Esophagus (tissue), 2 donors: Measurements from ENCODE around the gene SCYGR1. TPM values are rescaled to one million over a fixed set of nuclear protein-coding genes. Genes with fewer than 3 reads are reported as not detected.

ENCODE experiments used
- H3K27ac ChIP-seq, 2 donors: one replicate each; pipeline ENCODE4 v1.5.1; 2013; ENCODE audit warnings: low read depth in 2 of 2, mild to moderate bottlenecking in 2 of 2, inconsistent platforms in 1 of 2, low read length in 1 of 2, moderate library complexity in 1 of 2
- H3K27me3 ChIP-seq, 2 donors: one replicate each; pipeline ENCODE4 v1.6.1; 2013; ENCODE audit warnings: low read length in 2 of 2, control low read depth in 1 of 2, mild to moderate bottlenecking in 1 of 2; ENCODE audit not compliant: insufficient read depth in 2 of 2, control insufficient read depth in 1 of 2
- H3K36me3 ChIP-seq, 2 donors: one replicate each; pipeline ENCODE4 v1.6.1; 2013; ENCODE audit warnings: low read length in 1 of 2; ENCODE audit not compliant: control insufficient read depth in 2 of 2, insufficient read depth in 2 of 2
- H3K4me1 ChIP-seq, 2 donors: one replicate each; pipeline ENCODE4 v1.6.1; 2013; ENCODE audit warnings: low read length in 1 of 2; ENCODE audit not compliant: control insufficient read depth in 2 of 2, insufficient read depth in 2 of 2
- H3K4me3 ChIP-seq, 2 donors: one replicate each; pipeline ENCODE4 v1.5.1; 2013; ENCODE audit warnings: low read length in 2 of 2, mild to moderate bottlenecking in 2 of 2, low read depth in 1 of 2, moderate library complexity in 1 of 2
- H3K9me3 ChIP-seq, 2 donors: one replicate each; pipeline ENCODE4 v1.6.1; 2013; ENCODE audit warnings: mild to moderate bottlenecking in 2 of 2, low read depth in 1 of 2, low read length in 1 of 2, moderate library complexity in 1 of 2; ENCODE audit not compliant: control insufficient read depth in 2 of 2, insufficient read depth in 1 of 2
- WGBS, 2 donors: extraction: QIAGEN DNeasy Blood & Tissue Kit; methylation state at CpG; one replicate each; pipeline ENCODE4 v1.1.7; 2013; 5-methylcytosine and 5-hydroxymethylcytosine counted together
- polyA plus RNA-seq, 2 donors: library from polyadenylated mRNA; stranded (reverse); fragments of 200-250 nt; gene quantifications; one replicate each; pipeline ENCODE4 v1.2.3, GENCODE V29; 2013
- donor health status: healthy with polysubstance abuse.
- donor health status: Bipolar disorder and iron deficiency.

SCYGR1 gene
- polyA plus RNA-seq, 2 donors, result not detected

DNA sequence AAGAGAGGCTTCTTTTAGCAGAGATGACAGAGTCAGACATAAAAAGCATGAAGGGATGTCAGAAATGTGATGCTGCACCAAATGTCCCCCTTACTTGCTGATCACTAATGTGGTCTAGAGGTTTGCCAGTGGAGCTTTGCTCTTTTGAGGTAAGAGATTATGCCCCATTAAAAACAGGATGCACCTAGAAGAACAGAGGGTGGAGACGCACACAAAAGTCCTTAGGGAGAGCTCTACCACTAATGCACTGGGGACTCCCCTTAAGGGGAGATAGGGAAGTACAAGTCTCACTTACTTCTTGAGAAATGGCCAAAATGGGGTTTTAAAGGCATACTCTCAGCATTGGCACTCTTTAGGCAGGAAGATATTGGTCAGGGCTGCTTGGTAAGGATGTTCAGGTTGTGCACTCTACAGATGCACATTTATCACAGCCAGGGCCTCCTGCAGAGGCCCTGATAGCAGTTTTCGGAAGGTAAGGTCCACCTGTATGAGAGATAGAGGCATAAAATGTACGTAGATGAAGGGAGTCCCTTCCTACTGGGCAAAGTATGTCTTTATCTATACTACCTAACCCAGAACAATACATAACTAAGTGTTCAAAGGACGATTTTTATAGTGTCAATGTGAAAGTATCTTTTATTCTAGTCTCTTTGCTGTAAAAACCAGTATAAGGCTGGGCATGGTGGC, 17.0 kb upstream of the SCYGR1 start:
- Histone ChIP-seq H3K27me3 (no peaks in the 10 kb centered on the region), H3K36me3 (no peaks in the 10 kb centered on the region), H3K4me3 (no peak overlapping the region), H3K27ac (no peak overlapping the region), H3K9me3 (no peaks in the 10 kb centered on the region), H3K4me1 (peaks cover 0 to 2% of the 10 kb centered on the region in 2 donors)
- WGBS, 2 donors, result 75 to 84% methylated on average over 4 of the region's 4 CpGs

DNA sequence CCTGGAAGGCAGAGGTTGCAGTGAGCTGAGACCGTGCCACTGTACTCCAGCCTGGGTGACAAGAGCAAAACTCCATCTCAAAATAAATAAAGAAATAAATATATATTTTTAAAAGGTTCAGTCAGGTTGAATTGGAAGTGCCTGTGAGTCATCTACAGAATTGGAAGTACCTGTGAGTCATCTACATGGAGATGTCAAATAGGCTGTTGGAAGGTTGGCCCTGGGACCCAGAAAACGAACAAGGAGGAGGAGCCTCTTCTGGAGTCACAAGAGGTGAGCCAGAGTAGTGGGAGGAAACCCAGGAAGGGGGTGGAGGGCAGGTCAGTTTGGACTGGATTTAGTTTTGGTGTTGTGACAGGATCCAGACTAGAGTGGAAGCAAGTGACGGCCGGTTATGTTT, 15.2 kb upstream of the SCYGR1 start:
- Histone ChIP-seq H3K4me3 (no peak overlapping the region), H3K36me3 (no peaks in the 10 kb centered on the region), H3K9me3 (no peaks in the 10 kb centered on the region), H3K27me3 (no peaks in the 10 kb centered on the region), H3K27ac (no peak overlapping the region), H3K4me1 (peaks cover 0 to 2% of the 10 kb centered on the region in 2 donors)
- 52 to 57% methylated on average over 4 of the region's 4 CpGs for WGBS, 2 donors

GRCh38 chr2:227402321-227402720, 14.6 kb upstream of the SCYGR1 start:
- H3K9me3 ChIP-seq, result no peaks in the 10 kb centered on the region
- H3K36me3 ChIP-seq, result no peaks in the 10 kb centered on the region
- peaks cover 0 to 2% of the 10 kb centered on the region in 2 donors for H3K4me1 ChIP-seq
- H3K27ac ChIP-seq, result peak overlapping the region in 1 of 2 donors; percentile 21
- no peaks in the 10 kb centered on the region for H3K27me3 ChIP-seq
- H3K4me3 ChIP-seq, result no peak overlapping the region

DNA sequence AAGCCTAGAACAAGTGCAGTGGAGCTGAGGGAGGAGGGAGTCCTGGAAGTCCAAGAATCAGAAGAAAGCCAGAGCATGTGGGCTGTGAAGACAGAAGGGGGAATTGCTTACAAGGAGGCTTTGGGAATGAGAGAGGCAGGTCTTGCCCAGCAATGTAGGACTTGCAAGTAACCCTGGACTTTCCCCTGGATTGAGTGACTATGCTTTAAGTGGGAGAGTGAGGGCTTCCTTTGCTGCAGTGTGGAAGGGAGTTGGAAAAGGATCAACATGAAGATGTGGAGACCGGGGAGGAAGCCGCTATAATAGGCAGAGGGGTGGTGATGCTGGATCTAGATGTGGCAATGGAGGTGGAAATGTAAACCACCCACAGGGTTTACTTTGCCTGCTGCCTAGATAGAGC, 13.8 kb upstream of the SCYGR1 start:
- H3K4me3 ChIP-seq, result no peak overlapping the region

DNA sequence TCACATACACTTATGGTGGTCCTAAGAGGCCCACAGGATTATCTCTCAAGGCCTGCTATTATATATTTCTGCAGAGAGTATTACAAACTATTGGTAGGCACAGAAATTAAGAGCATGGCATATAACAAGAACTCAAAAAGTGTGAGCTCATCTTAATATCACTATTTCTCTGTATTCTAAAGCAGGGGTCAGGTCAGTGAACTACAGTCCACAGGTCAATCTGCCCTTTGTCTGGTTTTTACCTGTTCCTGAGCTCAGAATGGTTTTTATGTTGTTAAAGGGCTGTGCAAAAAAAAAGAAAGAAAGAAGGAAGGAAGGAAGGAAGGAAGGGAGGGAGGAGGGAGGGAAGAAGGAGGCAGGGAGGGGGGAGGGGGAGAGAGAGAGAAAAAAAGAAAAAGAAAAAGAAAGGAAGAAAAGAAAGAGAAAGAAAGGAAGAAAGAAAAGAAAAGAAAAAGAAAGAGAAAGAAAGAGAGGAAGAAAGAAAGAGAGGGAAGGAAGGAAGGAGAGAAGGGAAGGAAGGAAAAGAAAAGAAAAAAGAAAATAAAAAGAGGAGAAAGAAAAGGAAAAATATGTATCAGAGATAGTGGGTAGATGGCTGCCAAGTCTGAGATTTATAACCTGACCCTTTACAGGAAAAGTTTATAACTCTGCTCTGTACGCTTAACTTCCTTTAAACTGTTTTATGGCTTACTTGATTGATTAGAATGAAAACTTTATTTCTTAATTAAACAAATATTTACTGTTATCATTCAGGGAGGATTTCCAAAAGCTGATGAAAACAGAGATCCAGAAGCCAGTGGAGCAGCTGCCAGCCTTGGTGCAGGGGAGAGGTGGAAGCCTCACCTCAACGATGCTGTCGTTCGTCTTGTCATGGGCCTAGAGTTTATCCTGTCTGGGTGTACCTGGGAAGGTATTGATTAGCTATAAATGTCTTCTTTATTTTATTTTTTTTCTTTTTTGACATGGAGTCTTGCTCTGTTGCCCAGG, 11.2 kb upstream of the SCYGR1 start:
- WGBS, 2 donors, result 53 to 64% methylated on average over 4 of the region's 4 CpGs
- peaks cover 0 to 2% of the 10 kb centered on the region in 2 donors for H3K4me1 ChIP-seq

More for the DNA sequence above, 13.8 kb upstream of the SCYGR1 start:
- 58 to 60% methylated on average over 2 of the region's 2 CpGs for WGBS, 2 donors
- no peaks in the 10 kb centered on the region for H3K27me3 ChIP-seq
- no peaks in the 10 kb centered on the region for H3K9me3 ChIP-seq
- H3K4me1 ChIP-seq, result peaks cover 0 to 2% of the 10 kb centered on the region in 2 donors
- H3K36me3 ChIP-seq, result no peaks in the 10 kb centered on the region
- H3K27ac ChIP-seq, result peak overlapping the region in 1 of 2 donors; percentile 7

DNA sequence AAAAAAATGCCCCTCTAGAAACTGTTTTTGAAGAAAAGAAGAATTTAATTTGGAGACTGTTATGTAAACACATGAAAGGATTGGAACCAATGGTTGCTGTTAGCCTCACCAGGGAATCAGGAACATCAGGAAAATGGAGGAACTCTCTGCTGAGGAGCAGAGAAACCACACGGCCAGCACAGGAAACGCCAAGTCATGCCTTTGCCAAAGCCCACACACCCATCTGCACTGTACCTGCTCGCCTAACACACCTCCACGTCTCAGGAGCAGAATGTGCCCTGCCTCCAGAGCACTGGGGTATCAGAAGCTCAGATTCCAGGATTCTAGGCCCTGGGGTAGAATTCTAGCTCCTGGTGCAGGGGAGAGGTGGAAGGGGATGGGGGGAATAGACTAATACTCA, 9.8 kb upstream of the SCYGR1 start:
- H3K9me3 ChIP-seq, result no peaks in the 10 kb centered on the region
- H3K4me3 ChIP-seq, result no peak overlapping the region
- peaks cover 0 to 2% of the 10 kb centered on the region in 2 donors for H3K4me1 ChIP-seq
- no peaks in the 10 kb centered on the region for H3K27me3 ChIP-seq
- no peaks in the 10 kb centered on the region for H3K36me3 ChIP-seq
- whole genome bisulfite sequencing, 2 donors, result 47 to 58% methylated on average over 4 of the region's 4 CpGs
- H3K27ac ChIP-seq, result no peak overlapping the region

More for the DNA sequence above, 11.2 kb upstream of the SCYGR1 start:
- no peaks in the 10 kb centered on the region for H3K9me3 ChIP-seq
- no peaks in the 10 kb centered on the region for H3K36me3 ChIP-seq
- H3K4me3 ChIP-seq, result no peak overlapping the region
- no peak overlapping the region for H3K27ac ChIP-seq
- no peaks in the 10 kb centered on the region for H3K27me3 ChIP-seq

GRCh38 chr2:227395556-227395955, 7.8 kb upstream of the SCYGR1 start:
- Histone ChIP-seq H3K36me3 (no peaks in the 10 kb centered on the region), H3K27me3 (no peaks in the 10 kb centered on the region), H3K27ac (no peak overlapping the region), H3K4me3 (no peak overlapping the region), H3K4me1 (no peaks in the 10 kb centered on the region), H3K9me3 (no peaks in the 10 kb centered on the region)
- WGBS, 2 donors, result 57 to 60% methylated on average over 1 of the region's 1 CpG

DNA sequence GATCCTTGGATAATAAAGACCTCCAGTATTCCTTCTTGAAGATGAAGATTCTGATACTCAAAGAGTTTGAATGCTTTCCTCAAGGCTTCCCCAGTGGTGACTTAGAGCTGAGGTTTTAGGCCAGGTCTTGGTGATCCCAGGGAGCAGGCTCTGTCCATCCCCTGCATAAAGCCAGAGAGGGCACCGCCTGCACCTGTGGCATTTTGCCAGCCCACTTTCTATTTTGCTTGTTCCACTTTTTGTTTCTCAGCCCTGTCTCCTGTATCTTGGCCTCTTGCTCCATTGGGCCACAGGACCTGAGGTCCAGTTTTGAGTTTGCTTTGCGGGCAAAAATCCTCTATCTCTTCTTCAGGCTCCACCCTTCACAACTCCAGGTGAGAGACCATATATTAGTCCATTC, 6.7 kb upstream of the SCYGR1 start:
- no peak overlapping the region for H3K27ac ChIP-seq
- H3K9me3 ChIP-seq, result no peaks in the 10 kb centered on the region
- no peak overlapping the region for H3K4me3 ChIP-seq
- H3K27me3 ChIP-seq, result no peaks in the 10 kb centered on the region
- WGBS, 2 donors, result 48 to 57% methylated on average over 2 of the region's 2 CpGs
- H3K4me1 ChIP-seq, result no peaks in the 10 kb centered on the region
- H3K36me3 ChIP-seq, result no peaks in the 10 kb centered on the region

- Histone ChIP-seq H3K9me3 (no peaks in the 10 kb centered on the region), H3K27ac (no peak overlapping the region), H3K4me3 (no peak overlapping the region), H3K27me3 (no peaks in the 10 kb centered on the region), H3K36me3 (no peaks in the 10 kb centered on the region), H3K4me1 (no peaks in the 10 kb centered on the region)
- WGBS, 2 donors, result 83% methylated on average over 17 of the region's 17 CpGs
These were observed 2.9 kb upstream of the SCYGR1 start for GRCh38 chr2:227390468-227391256.
